ENCODE results near the gene FAM241A.

DNA sequence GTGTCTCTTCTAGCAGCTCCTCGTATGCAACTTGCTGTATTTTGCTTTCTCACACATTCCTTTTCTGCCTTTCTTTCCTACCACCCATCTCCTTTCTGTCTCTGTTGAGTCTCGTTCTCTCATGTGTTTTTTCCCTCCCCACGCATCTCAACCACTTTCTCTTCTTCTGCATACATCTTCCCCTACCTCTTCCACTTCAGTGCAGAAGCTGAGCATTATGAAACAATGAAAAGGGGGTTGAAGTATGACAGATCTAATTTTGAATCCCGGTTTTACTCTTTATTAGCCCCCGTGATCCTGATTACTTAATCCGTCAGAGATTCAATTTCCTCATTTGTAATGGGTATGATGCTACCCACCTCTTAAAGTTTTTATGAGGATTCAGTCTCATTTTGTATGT, 7.3 kb downstream of the FAM241A start:
- TF ChIP-seq, protein P1, sequence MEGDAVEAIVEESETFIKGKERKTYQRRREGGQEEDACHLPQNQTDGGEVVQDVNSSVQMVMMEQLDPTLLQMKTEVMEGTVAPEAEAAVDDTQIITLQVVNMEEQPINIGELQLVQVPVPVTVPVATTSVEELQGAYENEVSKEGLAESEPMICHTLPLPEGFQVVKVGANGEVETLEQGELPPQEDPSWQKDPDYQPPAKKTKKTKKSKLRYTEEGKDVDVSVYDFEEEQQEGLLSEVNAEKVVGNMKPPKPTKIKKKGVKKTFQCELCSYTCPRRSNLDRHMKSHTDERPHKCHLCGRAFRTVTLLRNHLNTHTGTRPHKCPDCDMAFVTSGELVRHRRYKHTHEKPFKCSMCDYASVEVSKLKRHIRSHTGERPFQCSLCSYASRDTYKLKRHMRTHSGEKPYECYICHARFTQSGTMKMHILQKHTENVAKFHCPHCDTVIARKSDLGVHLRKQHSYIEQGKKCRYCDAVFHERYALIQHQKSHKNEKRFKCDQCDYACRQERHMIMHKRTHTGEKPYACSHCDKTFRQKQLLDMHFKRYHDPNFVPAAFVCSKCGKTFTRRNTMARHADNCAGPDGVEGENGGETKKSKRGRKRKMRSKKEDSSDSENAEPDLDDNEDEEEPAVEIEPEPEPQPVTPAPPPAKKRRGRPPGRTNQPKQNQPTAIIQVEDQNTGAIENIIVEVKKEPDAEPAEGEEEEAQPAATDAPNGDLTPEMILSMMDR (IDR thresholded peaks at IDR 0.05), result no peak
- TF ChIP-seq POLR2AphosphoS5 (IDR thresholded peaks at IDR 0.05), result no peak
- no peak for TF ChIP-seq POLR2A (IDR thresholded peaks at IDR 0.05)
- TF ChIP-seq EP300 (IDR thresholded peaks at IDR 0.05), result no peak

All from upper lobe of left lung (tissue), 4 donors.